ENCODE measurements around the gene VDR.

- TF ChIP-seq CTCF (IDR thresholded peaks at IDR 0.05; ENCODE audit: low read depth, low read length, poor library complexity, severe bottlenecking) (no peak), EZH2phosphoT487 (IDR thresholded peaks at IDR 0.05; ENCODE audit: borderline replicate concordance, low read length) (no peak)
These were observed 97.5 kb downstream of the VDR start for GRCh38 chr12:47807338-47807737.
